Measurements from ENCODE around the gene SLC44A5. TPM values are rescaled to one million over a fixed set of nuclear protein-coding genes. Genes with fewer than 3 reads are reported as not detected.

Gene SLC44A5
- total and polyA plus RNA-seq, 10 of the 15 experiments (the other 5 are each of a cell fraction or from before 2014, with no cell fraction given) = 0.04 to 1.3 TPM; not detected in 8

DNA sequence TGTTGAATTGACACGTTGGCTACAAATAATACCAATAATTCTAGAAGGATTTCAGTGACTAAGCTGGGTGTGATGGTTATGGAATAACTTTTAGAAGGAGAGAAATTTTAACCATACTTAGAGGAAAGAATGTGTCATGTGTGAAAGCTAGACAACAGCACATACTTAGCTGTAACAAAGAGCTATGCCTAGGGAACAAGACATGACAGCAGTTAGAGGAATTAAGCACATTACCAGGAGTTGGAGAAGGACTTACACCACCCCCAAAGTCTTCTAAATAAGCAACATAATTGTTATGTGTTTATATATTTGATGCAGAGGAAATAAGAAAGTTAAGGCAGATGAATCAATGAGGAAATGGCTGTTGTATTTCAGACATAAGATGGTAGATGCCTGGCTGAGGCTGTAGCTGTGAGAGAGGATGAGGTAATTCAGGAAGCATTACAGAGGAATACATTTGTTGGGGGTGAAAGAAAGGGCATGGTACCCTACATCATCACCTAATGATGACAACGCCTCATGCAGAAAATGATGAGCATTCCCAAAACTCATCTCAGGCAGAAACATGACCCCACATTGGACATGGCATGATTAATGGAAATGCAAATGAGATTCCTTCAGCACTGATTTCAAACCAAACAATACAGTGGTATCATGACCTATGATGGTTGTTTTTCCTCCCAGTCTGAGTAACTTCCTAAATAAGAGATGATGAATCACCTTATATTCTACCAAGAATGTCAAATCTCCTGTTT is 265.2 kb downstream of the SLC44A5 start (continued):
- no peak for TF ChIP-seq EGR1 (IDR thresholded peaks at IDR 0.05; ENCODE audit: borderline replicate concordance in 1 of 2, low read depth in 2 of 2, low read length in 2 of 2)
- no peak for TF ChIP-seq SUPT20H (IDR thresholded peaks at IDR 0.05; ENCODE audit: borderline replicate concordance, control insufficient read depth, low read depth, low read length)
- no peak for TF ChIP-seq ZNF217 (IDR thresholded peaks at IDR 0.05)
- no peak for TF ChIP-seq YY1 (IDR thresholded peaks at IDR 0.05; ENCODE audit: low read depth, low read length)
- no peak for TF ChIP-seq ZNF24 (IDR thresholded peaks at IDR 0.05)
- no peak for TF ChIP-seq HDGF (IDR thresholded peaks at IDR 0.05)
- no peak for TF ChIP-seq RAD51 (IDR thresholded peaks at IDR 0.05)

DNA sequence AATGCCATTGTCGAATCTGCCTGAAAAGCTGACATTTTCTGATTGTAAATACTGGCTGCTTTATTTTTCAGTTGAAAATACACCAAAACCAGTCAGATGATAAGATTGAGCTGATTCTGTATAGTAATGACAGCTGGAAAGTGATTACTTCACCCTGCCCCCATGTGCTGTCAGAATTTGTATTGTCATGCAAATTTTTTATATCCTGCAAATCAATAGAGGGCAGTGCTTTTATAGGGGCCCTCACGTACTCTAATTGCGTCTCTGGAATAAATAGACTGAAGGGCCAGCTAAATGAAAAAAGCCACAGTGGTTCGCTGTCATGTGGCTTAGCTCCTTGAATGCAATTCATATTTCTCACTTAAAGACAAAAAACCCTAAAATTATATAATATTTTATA is 268.1 kb downstream of the SLC44A5 start:
- DNase-seq (ENCODE audit: low read depth, low spot score) (no peak), FAIRE-seq (no peak), ATAC-seq (no peak)
- H3K4me3 ChIP-seq = no peak overlapping the region
- H2AFZ ChIP-seq (ENCODE audit: control insufficient read depth, low read depth, low read length) = no peak overlapping the region
- no peak overlapping the region for H3K4me2 ChIP-seq (ENCODE audit: control insufficient read depth, insufficient read depth)
- TF ChIP-seq ZNF217 (IDR thresholded peaks at IDR 0.05) = no peak
- no peak for TF ChIP-seq RAD51 (IDR thresholded peaks at IDR 0.05)
- no peak for TF ChIP-seq TCF12 (IDR thresholded peaks at IDR 0.05; ENCODE audit: low read depth, low read length)
- TF ChIP-seq, protein P1, sequence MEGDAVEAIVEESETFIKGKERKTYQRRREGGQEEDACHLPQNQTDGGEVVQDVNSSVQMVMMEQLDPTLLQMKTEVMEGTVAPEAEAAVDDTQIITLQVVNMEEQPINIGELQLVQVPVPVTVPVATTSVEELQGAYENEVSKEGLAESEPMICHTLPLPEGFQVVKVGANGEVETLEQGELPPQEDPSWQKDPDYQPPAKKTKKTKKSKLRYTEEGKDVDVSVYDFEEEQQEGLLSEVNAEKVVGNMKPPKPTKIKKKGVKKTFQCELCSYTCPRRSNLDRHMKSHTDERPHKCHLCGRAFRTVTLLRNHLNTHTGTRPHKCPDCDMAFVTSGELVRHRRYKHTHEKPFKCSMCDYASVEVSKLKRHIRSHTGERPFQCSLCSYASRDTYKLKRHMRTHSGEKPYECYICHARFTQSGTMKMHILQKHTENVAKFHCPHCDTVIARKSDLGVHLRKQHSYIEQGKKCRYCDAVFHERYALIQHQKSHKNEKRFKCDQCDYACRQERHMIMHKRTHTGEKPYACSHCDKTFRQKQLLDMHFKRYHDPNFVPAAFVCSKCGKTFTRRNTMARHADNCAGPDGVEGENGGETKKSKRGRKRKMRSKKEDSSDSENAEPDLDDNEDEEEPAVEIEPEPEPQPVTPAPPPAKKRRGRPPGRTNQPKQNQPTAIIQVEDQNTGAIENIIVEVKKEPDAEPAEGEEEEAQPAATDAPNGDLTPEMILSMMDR (IDR thresholded peaks at IDR 0.05 in 2 of 3, conservative IDR thresholded peaks at IDR 0.05 in 1 of 3; ENCODE audit: control insufficient read depth in 2 of 3, extremely low read depth in 1 of 3, insufficient read depth in 1 of 3, low read depth in 3 of 3, low read length in 3 of 3) = no peak
- SMC1A ChIA-PET (ENCODE audit: uncharacterized antibody, unreplicated experiment) = interaction anchor here (1.6 to 2.1 kb wide), 2 partner anchors 9 to 13 kb away, joined by 5 to 9 read pairs; no protein-coding TSS in a partner anchor
- CTCF ChIA-PET = interaction anchor here (0.6 kb wide), 1 partner anchor 94 kb away, joined by 3 read pairs; no protein-coding TSS in a partner anchor
- RAD21 ChIA-PET (ENCODE audit: unreplicated experiment) = no interaction called here
- BruUV-seq (replicated peaks) = no TSS peak
- peaks cover 25% of the 10 kb centered on the region for H3K4me1 ChIP-seq (ENCODE audit: control insufficient read depth, insufficient read depth, low read length)
- WGBS (ENCODE audit: insufficient coverage, insufficient replicate concordance, low lambda C conversion rate, missing lambda C conversion rate) = 62% methylated on average over 4 of the region's 4 CpGs
- POLR2A ChIA-PET = no interaction called here
- in situ Hi-C loops (cut with MboI) (no loop called here), intact Hi-C loops (cut with micrococcal nuclease; ENCODE audit: unreplicated experiment) (no loop called here)
- no peaks in the 10 kb centered on the region for H3K9me3 ChIP-seq (replicated peaks; ENCODE audit: control insufficient read depth, insufficient read depth, low read length)
- H3K27ac ChIP-seq (ENCODE audit: control insufficient read depth, insufficient read depth) = no peak overlapping the region
- H3K27me3 ChIP-seq (replicated peaks in 1 of 2; ENCODE audit: control insufficient read depth in 2 of 2, insufficient read depth in 2 of 2, low read length in 1 of 2) = no peaks in the 10 kb centered on the region
- no peak overlapping the region for H3K9ac ChIP-seq (ENCODE audit: control insufficient read depth, insufficient read depth, low read length)
- H3K36me3 ChIP-seq (ENCODE audit: control insufficient read depth in 2 of 2, insufficient read depth in 2 of 2, low read length in 1 of 2) = no peaks in the 10 kb centered on the region
- H3K79me2 ChIP-seq (ENCODE audit: control insufficient read depth, insufficient read depth, low read length) = no peaks in the 10 kb centered on the region
- no peaks in the 10 kb centered on the region for H4K20me1 ChIP-seq (ENCODE audit: control insufficient read depth, insufficient read depth)

Measured in GM12878 (cell line).